ENCODE data around the gene PPP1R13B. TPM values are rescaled to one million over a fixed set of nuclear protein-coding genes. Genes with fewer than 3 reads are reported as not detected.
"Not testable (repeated sequence)": the region's sequence is repeated elsewhere in the genome, so short reads cannot be mapped to it uniquely, and the experiment has no call there.

Gene PPP1R13B
- total RNA-seq, 1 donor, result 7.3 TPM

- DNase-seq (ENCODE audit: low read depth), result peak; percentile 37
- TF ChIP-seq, protein P1, sequence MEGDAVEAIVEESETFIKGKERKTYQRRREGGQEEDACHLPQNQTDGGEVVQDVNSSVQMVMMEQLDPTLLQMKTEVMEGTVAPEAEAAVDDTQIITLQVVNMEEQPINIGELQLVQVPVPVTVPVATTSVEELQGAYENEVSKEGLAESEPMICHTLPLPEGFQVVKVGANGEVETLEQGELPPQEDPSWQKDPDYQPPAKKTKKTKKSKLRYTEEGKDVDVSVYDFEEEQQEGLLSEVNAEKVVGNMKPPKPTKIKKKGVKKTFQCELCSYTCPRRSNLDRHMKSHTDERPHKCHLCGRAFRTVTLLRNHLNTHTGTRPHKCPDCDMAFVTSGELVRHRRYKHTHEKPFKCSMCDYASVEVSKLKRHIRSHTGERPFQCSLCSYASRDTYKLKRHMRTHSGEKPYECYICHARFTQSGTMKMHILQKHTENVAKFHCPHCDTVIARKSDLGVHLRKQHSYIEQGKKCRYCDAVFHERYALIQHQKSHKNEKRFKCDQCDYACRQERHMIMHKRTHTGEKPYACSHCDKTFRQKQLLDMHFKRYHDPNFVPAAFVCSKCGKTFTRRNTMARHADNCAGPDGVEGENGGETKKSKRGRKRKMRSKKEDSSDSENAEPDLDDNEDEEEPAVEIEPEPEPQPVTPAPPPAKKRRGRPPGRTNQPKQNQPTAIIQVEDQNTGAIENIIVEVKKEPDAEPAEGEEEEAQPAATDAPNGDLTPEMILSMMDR (IDR thresholded peaks at IDR 0.05; ENCODE audit: insufficient read depth, low read depth, low read length), result no peak
- peak overlapping the region; percentile 59 for H3K4me3 ChIP-seq (ENCODE audit: low read depth, low read length)
These were observed 1.1 kb upstream of the PPP1R13B start for GRCh38 chr14:103848175-103849077.

- TF ChIP-seq, protein P1 (IDR thresholded peaks at IDR 0.05; ENCODE audit: insufficient read depth, low read depth, low read length), result no peak
- DNase-seq (ENCODE audit: low read depth), result no peak
- H3K4me3 ChIP-seq (ENCODE audit: low read depth, low read length), result peak overlapping the region; percentile 63
These were observed 578 bp downstream of the PPP1R13B start for GRCh38 chr14:103846543-103847450.

DNA sequence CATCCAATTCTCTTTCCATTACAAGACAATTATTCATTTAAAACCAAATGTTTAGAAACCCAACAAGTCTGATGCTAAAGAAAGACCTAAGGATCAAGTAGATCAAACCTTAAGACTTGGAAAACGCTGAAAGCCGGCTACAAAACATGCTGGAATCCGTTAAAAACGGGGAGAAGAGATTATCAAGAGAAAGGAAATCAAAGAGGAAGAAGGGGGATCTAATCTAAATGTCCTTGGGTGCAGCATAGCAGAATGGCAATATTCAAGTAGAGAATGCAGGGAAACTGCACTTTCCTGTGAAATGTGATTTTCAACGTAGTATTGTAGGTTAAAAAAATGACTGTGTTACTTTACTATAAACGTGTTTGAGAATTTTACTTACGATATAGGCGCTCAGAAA lies 1.3 kb downstream of the PPP1R13B start:
- no peak overlapping the region for H3K4me3 ChIP-seq (ENCODE audit: low read depth, low read length)
- TF ChIP-seq, protein P1 (IDR thresholded peaks at IDR 0.05; ENCODE audit: insufficient read depth, low read depth, low read length), result no peak
- no peak for DNase-seq (ENCODE audit: low read depth)

DNA sequence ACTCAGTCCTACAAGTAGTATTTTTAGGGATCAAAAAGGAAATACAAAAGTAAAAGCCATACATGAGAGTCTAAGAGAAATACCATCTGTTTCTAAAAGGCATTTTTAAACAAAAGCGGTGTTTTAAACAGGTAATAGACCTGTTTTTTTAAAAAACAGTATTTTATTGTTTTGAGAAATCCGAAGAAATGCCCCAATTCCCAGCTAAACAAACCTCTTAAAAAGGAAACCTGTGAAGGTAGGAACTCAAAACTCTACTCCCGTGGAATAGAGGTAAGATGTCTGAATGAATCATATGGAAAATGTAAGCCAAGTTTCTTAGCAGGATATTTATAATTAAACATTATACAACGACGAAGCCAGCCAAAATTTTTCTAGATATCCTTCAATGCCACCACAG lies 2.0 kb downstream of the PPP1R13B start:
- H3K4me3 ChIP-seq (ENCODE audit: low read depth, low read length), result no peak overlapping the region
- TF ChIP-seq, protein P1 (IDR thresholded peaks at IDR 0.05; ENCODE audit: insufficient read depth, low read depth, low read length), result no peak
- no peak for DNase-seq (ENCODE audit: low read depth)

GRCh38 chr14:103841265-103841664 lies 6.1 kb downstream of the PPP1R13B start:
- not testable (repeated sequence) for DNase-seq (ENCODE audit: low read depth); H3K4me3 ChIP-seq (ENCODE audit: low read depth, low read length)

- no peak overlapping the region for H3K4me3 ChIP-seq (ENCODE audit: low read depth, low read length)
- DNase-seq (ENCODE audit: low read depth), result no peak
- TF ChIP-seq, protein P1 (IDR thresholded peaks at IDR 0.05; ENCODE audit: insufficient read depth, low read depth, low read length), result no peak
These were observed 7.4 kb downstream of the PPP1R13B start for GRCh38 chr14:103840014-103840413.

GRCh38 chr14:103839579-103839978 lies 7.8 kb downstream of the PPP1R13B start:
- DNase-seq (ENCODE audit: low read depth), result no peak
- TF ChIP-seq, protein P1 (IDR thresholded peaks at IDR 0.05; ENCODE audit: insufficient read depth, low read depth, low read length), result no peak
- no peak overlapping the region for H3K4me3 ChIP-seq (ENCODE audit: low read depth, low read length)
